ENCODE results near the gene SHROOM2. TPM values are rescaled to one million over a fixed set of nuclear protein-coding genes. Genes with fewer than 3 reads are reported as not detected.

The SHROOM2 gene
- polyA plus RNA-seq, 1 donor (not counting 4 experiments of a cell fraction or from before 2014, with no cell fraction given) = 3.3 TPM

DNA sequence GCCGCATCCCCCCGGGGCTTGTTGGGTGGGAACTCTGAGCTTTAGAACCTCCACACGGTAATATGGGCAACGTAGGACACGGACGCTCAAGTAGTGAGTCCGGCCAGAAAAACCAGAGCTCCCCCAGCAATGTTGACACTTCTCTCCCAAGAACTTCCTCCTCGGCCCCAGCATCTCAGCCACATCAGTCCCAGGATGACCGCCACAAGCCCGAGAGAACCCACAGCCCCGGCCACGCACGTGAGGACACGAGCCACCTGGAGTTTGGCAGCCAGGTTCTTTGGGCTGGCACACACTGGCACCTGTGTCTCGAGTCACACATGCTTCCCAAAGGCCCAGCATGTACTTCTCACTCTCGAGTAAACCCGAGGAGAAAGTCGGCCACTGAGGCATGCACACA, 197.2 kb downstream of the SHROOM2 start:
- no peaks in the 10 kb centered on the region for H3K9me1 ChIP-seq (ENCODE audit: control insufficient read depth, extremely low read depth, insufficient read depth, low read length)
- no peaks in the 10 kb centered on the region for H3K9me3 ChIP-seq (ENCODE audit: control insufficient read depth, low read depth, low read length)
- H3K27me3 ChIP-seq (ENCODE audit: control insufficient read depth, extremely low read depth, insufficient read depth, low read length) = no peaks in the 10 kb centered on the region
- no peak overlapping the region for H3K27ac ChIP-seq (ENCODE audit: control insufficient read depth, insufficient read depth, low read length)
- no peak for DNase-seq (ENCODE audit: low read depth, low spot score)
- H3K79me2 ChIP-seq (ENCODE audit: control insufficient read depth, insufficient read depth, low read length) = no peaks in the 10 kb centered on the region
- TF ChIP-seq, protein P1, sequence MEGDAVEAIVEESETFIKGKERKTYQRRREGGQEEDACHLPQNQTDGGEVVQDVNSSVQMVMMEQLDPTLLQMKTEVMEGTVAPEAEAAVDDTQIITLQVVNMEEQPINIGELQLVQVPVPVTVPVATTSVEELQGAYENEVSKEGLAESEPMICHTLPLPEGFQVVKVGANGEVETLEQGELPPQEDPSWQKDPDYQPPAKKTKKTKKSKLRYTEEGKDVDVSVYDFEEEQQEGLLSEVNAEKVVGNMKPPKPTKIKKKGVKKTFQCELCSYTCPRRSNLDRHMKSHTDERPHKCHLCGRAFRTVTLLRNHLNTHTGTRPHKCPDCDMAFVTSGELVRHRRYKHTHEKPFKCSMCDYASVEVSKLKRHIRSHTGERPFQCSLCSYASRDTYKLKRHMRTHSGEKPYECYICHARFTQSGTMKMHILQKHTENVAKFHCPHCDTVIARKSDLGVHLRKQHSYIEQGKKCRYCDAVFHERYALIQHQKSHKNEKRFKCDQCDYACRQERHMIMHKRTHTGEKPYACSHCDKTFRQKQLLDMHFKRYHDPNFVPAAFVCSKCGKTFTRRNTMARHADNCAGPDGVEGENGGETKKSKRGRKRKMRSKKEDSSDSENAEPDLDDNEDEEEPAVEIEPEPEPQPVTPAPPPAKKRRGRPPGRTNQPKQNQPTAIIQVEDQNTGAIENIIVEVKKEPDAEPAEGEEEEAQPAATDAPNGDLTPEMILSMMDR (optimal IDR thresholded peaks at IDR 0.05 in 1 of 3, IDR thresholded peaks at IDR 0.05 in 1 of 3, conservative IDR thresholded peaks at IDR 0.05 in 1 of 3; ENCODE audit: extremely low read depth in 1 of 3, insufficient read depth in 2 of 3, low read length in 3 of 3) = no peak
- TF ChIP-seq EZH2 (IDR thresholded peaks at IDR 0.05; ENCODE audit: low read length) = no peak
- H4K20me1 ChIP-seq (ENCODE audit: control insufficient read depth, extremely low read depth, insufficient read depth, low read length) = no peaks in the 10 kb centered on the region
- no peak for FAIRE-seq
- H3K9ac ChIP-seq (ENCODE audit: control insufficient read depth, extremely low read depth, insufficient read depth, low read length) = no peak overlapping the region
- no peak overlapping the region for H3K4me2 ChIP-seq (ENCODE audit: control insufficient read depth, extremely low read depth, insufficient read depth, low read depth, low read length)
- no peaks in the 10 kb centered on the region for H3K36me3 ChIP-seq (ENCODE audit: control insufficient read depth in 2 of 2, extremely low read depth in 1 of 2, insufficient read depth in 2 of 2, low read length in 2 of 2)
- H3K4me1 ChIP-seq (ENCODE audit: control insufficient read depth, extremely low read depth, insufficient read depth, low read length) = no peaks in the 10 kb centered on the region
- H2AFZ ChIP-seq (ENCODE audit: control insufficient read depth, low read length) = no peak overlapping the region
- dilution Hi-C loops (cut with MboI; ENCODE audit: extremely low pct_ligation_motif_present, low sequenced_read_pairs) = no loop called here
- H3K4me3 ChIP-seq (ENCODE audit: control insufficient read depth in 2 of 3, extremely low read depth in 1 of 3, insufficient read depth in 2 of 3, low read depth in 1 of 3, low read length in 3 of 3) = no peak overlapping the region

DNA sequence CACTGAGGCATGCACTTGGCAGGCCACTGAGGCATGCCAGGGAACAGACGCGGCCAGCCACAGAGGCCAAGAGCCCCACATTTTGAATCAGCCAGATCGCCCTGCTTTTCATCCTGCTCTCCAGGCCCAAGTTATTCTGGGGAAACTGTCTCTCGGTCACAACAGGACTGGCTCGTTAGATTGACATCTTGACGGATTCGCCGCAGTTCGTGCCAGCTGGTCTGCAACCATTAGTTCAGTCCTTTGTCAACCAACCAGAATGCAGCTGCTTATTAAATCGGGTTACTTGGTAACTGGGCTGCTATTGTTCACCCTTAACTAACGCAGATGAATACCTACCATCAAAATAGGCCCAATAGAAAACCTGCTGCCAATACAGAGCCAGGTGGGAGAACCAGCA, 197.6 kb downstream of the SHROOM2 start:
- dilution Hi-C loops (cut with MboI; ENCODE audit: extremely low pct_ligation_motif_present, low sequenced_read_pairs) = no loop called here
- H4K20me1 ChIP-seq (ENCODE audit: control insufficient read depth, extremely low read depth, insufficient read depth, low read length) = no peaks in the 10 kb centered on the region
- no peaks in the 10 kb centered on the region for H3K9me3 ChIP-seq (ENCODE audit: control insufficient read depth, low read depth, low read length)
- FAIRE-seq (no peak), DNase-seq (ENCODE audit: low read depth, low spot score) (no peak)
- H3K4me2 ChIP-seq (ENCODE audit: control insufficient read depth, extremely low read depth, insufficient read depth, low read depth, low read length) = no peak overlapping the region
- no peak overlapping the region for H3K9ac ChIP-seq (ENCODE audit: control insufficient read depth, extremely low read depth, insufficient read depth, low read length)
- H3K79me2 ChIP-seq (ENCODE audit: control insufficient read depth, insufficient read depth, low read length) = no peaks in the 10 kb centered on the region
- H3K9me1 ChIP-seq (ENCODE audit: control insufficient read depth, extremely low read depth, insufficient read depth, low read length) = no peaks in the 10 kb centered on the region
- H3K4me3 ChIP-seq (ENCODE audit: control insufficient read depth in 2 of 3, extremely low read depth in 1 of 3, insufficient read depth in 2 of 3, low read depth in 1 of 3, low read length in 3 of 3) = no peak overlapping the region
- TF ChIP-seq, protein P1 (optimal IDR thresholded peaks at IDR 0.05 in 1 of 3, IDR thresholded peaks at IDR 0.05 in 1 of 3, conservative IDR thresholded peaks at IDR 0.05 in 1 of 3; ENCODE audit: extremely low read depth in 1 of 3, insufficient read depth in 2 of 3, low read length in 3 of 3) = no peak
- H3K4me1 ChIP-seq (ENCODE audit: control insufficient read depth, extremely low read depth, insufficient read depth, low read length) = no peaks in the 10 kb centered on the region
- H2AFZ ChIP-seq (ENCODE audit: control insufficient read depth, low read length) = no peak overlapping the region
- H3K27ac ChIP-seq (ENCODE audit: control insufficient read depth, insufficient read depth, low read length) = no peak overlapping the region
- H3K27me3 ChIP-seq (ENCODE audit: control insufficient read depth, extremely low read depth, insufficient read depth, low read length) = no peaks in the 10 kb centered on the region
- H3K36me3 ChIP-seq (ENCODE audit: control insufficient read depth in 2 of 2, extremely low read depth in 1 of 2, insufficient read depth in 2 of 2, low read length in 2 of 2) = no peaks in the 10 kb centered on the region

Measured in keratinocyte (primary cell).